GM12872 (cell line): ENCODE measurements around the gene HASPIN.

ENCODE experiments used
- CTCF ChIP-seq: IDR thresholded peaks from 3 replicates; pipeline ENCODE4 v1.5.1; 2011; ENCODE audit warnings: low read depth, mild to moderate bottlenecking, low read length, moderate library complexity; ENCODE audit not compliant: insufficient read depth

The HASPIN gene

GRCh38 chr17:3729881-3730280 is 6.2 kb downstream of the HASPIN start:
- TF ChIP-seq CTCF: no peak

GRCh38 chr17:3730881-3731429 is 7.3 kb downstream of the HASPIN start:
- no peak for TF ChIP-seq CTCF

GRCh38 chr17:3732210-3732621 is 8.5 kb downstream of the HASPIN start:
- TF ChIP-seq CTCF: peak; percentile 67

GRCh38 chr17:3735515-3735914 is 11.8 kb downstream of the HASPIN start:
- no peak for TF ChIP-seq CTCF

- TF ChIP-seq CTCF: no peak
Measured at GRCh38 chr17:3738562-3739295, 15.0 kb downstream of the HASPIN start.

- no peak for TF ChIP-seq CTCF
Measured at GRCh38 chr17:3739422-3740124, 15.9 kb downstream of the HASPIN start.

GRCh38 chr17:3740611-3741073 is 16.9 kb downstream of the HASPIN start:
- TF ChIP-seq CTCF: no peak
